ENCODE measurements around the gene IFITM2.

Gene IFITM2

GRCh38 chr11:351411-351810 lies 43.8 kb downstream of the IFITM2 start:
- FAIRE-seq (no peak), DNase-seq (ENCODE audit: insufficient read length, low spot score) (no peak)
- no peak for TF ChIP-seq POLR2A (IDR thresholded peaks at IDR 0.05; ENCODE audit: low read depth, low read length)
- no peak for TF ChIP-seq POU2F2 (IDR thresholded peaks at IDR 0.05; ENCODE audit: low read depth, low read length)
- TF ChIP-seq POLR2AphosphoS5 (IDR thresholded peaks at IDR 0.05; ENCODE audit: low read depth, low read length) = no peak
- no peak for TF ChIP-seq SPI1 (IDR thresholded peaks at IDR 0.05; ENCODE audit: low read depth, low read length)
- no peak for TF ChIP-seq TAF1 (IDR thresholded peaks at IDR 0.05; ENCODE audit: low read depth, low read length)

- TF ChIP-seq POLR2AphosphoS5 (IDR thresholded peaks at IDR 0.05; ENCODE audit: low read depth, low read length) = no peak
- no peak for TF ChIP-seq SPI1 (IDR thresholded peaks at IDR 0.05; ENCODE audit: low read depth, low read length)
- TF ChIP-seq TAF1 (IDR thresholded peaks at IDR 0.05; ENCODE audit: low read depth, low read length) = no peak
- no peak for TF ChIP-seq PAX5 (IDR thresholded peaks at IDR 0.05; ENCODE audit: insufficient read depth, low read length, severe bottlenecking)
- no peak for TF ChIP-seq POLR2A (IDR thresholded peaks at IDR 0.05; ENCODE audit: low read depth, low read length)
- TF ChIP-seq POU2F2 (IDR thresholded peaks at IDR 0.05; ENCODE audit: low read depth, low read length) = no peak
- FAIRE-seq (no peak), DNase-seq (ENCODE audit: insufficient read length, low spot score) (no peak)
These were observed 44.9 kb downstream of the IFITM2 start for GRCh38 chr11:352456-353031.

GRCh38 chr11:353179-353873 lies 45.7 kb downstream of the IFITM2 start:
- TF ChIP-seq SPI1 (IDR thresholded peaks at IDR 0.05; ENCODE audit: low read depth, low read length) = no peak
- no peak for TF ChIP-seq POU2F2 (IDR thresholded peaks at IDR 0.05; ENCODE audit: low read depth, low read length)
- no peak for TF ChIP-seq TAF1 (IDR thresholded peaks at IDR 0.05; ENCODE audit: low read depth, low read length)
- TF ChIP-seq POLR2AphosphoS5 (IDR thresholded peaks at IDR 0.05; ENCODE audit: low read depth, low read length) = no peak
- TF ChIP-seq PAX5 (IDR thresholded peaks at IDR 0.05; ENCODE audit: insufficient read depth, low read length, severe bottlenecking) = no peak
- TF ChIP-seq POLR2A (IDR thresholded peaks at IDR 0.05; ENCODE audit: low read depth, low read length) = no peak
- DNase-seq (ENCODE audit: insufficient read length, low spot score) (no peak), FAIRE-seq (no peak)

- TF ChIP-seq PAX5 (IDR thresholded peaks at IDR 0.05; ENCODE audit: insufficient read depth, low read length, severe bottlenecking) (no peak), TAF1 (IDR thresholded peaks at IDR 0.05; ENCODE audit: low read depth, low read length) (peak; percentile 45; the same call in 1 of the 2 replicates), POLR2A (IDR thresholded peaks at IDR 0.05; ENCODE audit: low read depth, low read length) (peak; percentile 41; the same call in 1 of the 2 replicates), POLR2AphosphoS5 (IDR thresholded peaks at IDR 0.05; ENCODE audit: low read depth, low read length) (peak; percentile 38), POU2F2 (IDR thresholded peaks at IDR 0.05; ENCODE audit: low read depth, low read length) (peak; percentile 3; the same call in 1 of the 2 replicates), SPI1 (IDR thresholded peaks at IDR 0.05; ENCODE audit: low read depth, low read length) (no peak)
- FAIRE-seq = peak; percentile 40
- DNase-seq (ENCODE audit: insufficient read length, low spot score) = peak; percentile 85
These were observed 48.2 kb downstream of the IFITM2 start for GRCh38 chr11:355581-356458.

- TF ChIP-seq PAX5 (IDR thresholded peaks at IDR 0.05; ENCODE audit: insufficient read depth, low read length, severe bottlenecking) (no peak), POLR2AphosphoS5 (IDR thresholded peaks at IDR 0.05; ENCODE audit: low read depth, low read length) (no peak), POLR2A (IDR thresholded peaks at IDR 0.05; ENCODE audit: low read depth, low read length) (no peak), SPI1 (IDR thresholded peaks at IDR 0.05; ENCODE audit: low read depth, low read length) (no peak), TAF1 (IDR thresholded peaks at IDR 0.05; ENCODE audit: low read depth, low read length) (no peak), POU2F2 (IDR thresholded peaks at IDR 0.05; ENCODE audit: low read depth, low read length) (no peak)
- DNase-seq (ENCODE audit: insufficient read length, low spot score) (no peak), FAIRE-seq (peak; percentile 93)
These were observed 49.0 kb downstream of the IFITM2 start for GRCh38 chr11:356610-357009.

GRCh38 chr11:357582-357981 lies 50.0 kb downstream of the IFITM2 start:
- FAIRE-seq = no peak
- TF ChIP-seq SPI1 (IDR thresholded peaks at IDR 0.05; ENCODE audit: low read depth, low read length) = no peak
- TF ChIP-seq TAF1 (IDR thresholded peaks at IDR 0.05; ENCODE audit: low read depth, low read length) = no peak
- TF ChIP-seq PAX5 (IDR thresholded peaks at IDR 0.05; ENCODE audit: insufficient read depth, low read length, severe bottlenecking) = no peak
- TF ChIP-seq POU2F2 (IDR thresholded peaks at IDR 0.05; ENCODE audit: low read depth, low read length) = no peak

GRCh38 chr11:358129-358800 lies 50.6 kb downstream of the IFITM2 start:
- no peak for FAIRE-seq
- TF ChIP-seq SPI1 (IDR thresholded peaks at IDR 0.05; ENCODE audit: low read depth, low read length) (no peak), POLR2A (IDR thresholded peaks at IDR 0.05; ENCODE audit: low read depth, low read length) (no peak), TAF1 (IDR thresholded peaks at IDR 0.05; ENCODE audit: low read depth, low read length) (no peak), PAX5 (IDR thresholded peaks at IDR 0.05; ENCODE audit: insufficient read depth, low read length, severe bottlenecking) (no peak), POU2F2 (IDR thresholded peaks at IDR 0.05; ENCODE audit: low read depth, low read length) (no peak), POLR2AphosphoS5 (IDR thresholded peaks at IDR 0.05; ENCODE audit: low read depth, low read length) (no peak)
- DNase-seq (ENCODE audit: insufficient read length, low spot score) = no peak

More at GRCh38 chr11:357582-357981, 50.0 kb downstream of the IFITM2 start:
- no peak for DNase-seq (ENCODE audit: insufficient read length, low spot score)

All from GM12891 (cell line).